Mesodermal cell (in vitro differentiated cells): ENCODE results near the gene IL34.

ENCODE experiments used
- H3K27ac ChIP-seq: 2 replicates; pipeline ENCODE4 v1.7.0; 2013; ENCODE audit warnings: mild to moderate bottlenecking, low read depth, low read length, moderate library complexity; ENCODE audit not compliant: severe bottlenecking
- H3K36me3 ChIP-seq: 2 replicates; pipeline ENCODE4 v1.7.1; 2013; ENCODE audit warnings: mild to moderate bottlenecking, low read length, moderate library complexity; ENCODE audit not compliant: control insufficient read depth, insufficient read depth
- H3K4me1 ChIP-seq: one replicate; pipeline ENCODE4 v1.7.1; 2013; ENCODE audit warnings: mild to moderate bottlenecking, low read length; ENCODE audit not compliant: insufficient read depth, control insufficient read depth, poor library complexity, severe bottlenecking
- H3K4me3 ChIP-seq: 2 replicates; pipeline ENCODE4 v1.7.0; 2013; ENCODE audit warnings: low read length, control low read depth, mild to moderate bottlenecking; ENCODE audit not compliant: insufficient read depth, poor library complexity, severe bottlenecking; ENCODE audit errors: extremely low read depth
- H3K9me3 ChIP-seq: 2 replicates; pipeline ENCODE4 v1.7.1; 2013; ENCODE audit warnings: mild to moderate bottlenecking, low read length, moderate library complexity; ENCODE audit not compliant: control insufficient read depth
- WGBS, 2 experiments: methylation state at CpG; one replicate each; pipeline ENCODE4 v1.1.5; 2013; ENCODE audit warnings: missing lambda C conversion rate in 2 of 2; ENCODE audit not compliant: insufficient coverage in 2 of 2; 5-methylcytosine and 5-hydroxymethylcytosine counted together

IL34 gene

DNA sequence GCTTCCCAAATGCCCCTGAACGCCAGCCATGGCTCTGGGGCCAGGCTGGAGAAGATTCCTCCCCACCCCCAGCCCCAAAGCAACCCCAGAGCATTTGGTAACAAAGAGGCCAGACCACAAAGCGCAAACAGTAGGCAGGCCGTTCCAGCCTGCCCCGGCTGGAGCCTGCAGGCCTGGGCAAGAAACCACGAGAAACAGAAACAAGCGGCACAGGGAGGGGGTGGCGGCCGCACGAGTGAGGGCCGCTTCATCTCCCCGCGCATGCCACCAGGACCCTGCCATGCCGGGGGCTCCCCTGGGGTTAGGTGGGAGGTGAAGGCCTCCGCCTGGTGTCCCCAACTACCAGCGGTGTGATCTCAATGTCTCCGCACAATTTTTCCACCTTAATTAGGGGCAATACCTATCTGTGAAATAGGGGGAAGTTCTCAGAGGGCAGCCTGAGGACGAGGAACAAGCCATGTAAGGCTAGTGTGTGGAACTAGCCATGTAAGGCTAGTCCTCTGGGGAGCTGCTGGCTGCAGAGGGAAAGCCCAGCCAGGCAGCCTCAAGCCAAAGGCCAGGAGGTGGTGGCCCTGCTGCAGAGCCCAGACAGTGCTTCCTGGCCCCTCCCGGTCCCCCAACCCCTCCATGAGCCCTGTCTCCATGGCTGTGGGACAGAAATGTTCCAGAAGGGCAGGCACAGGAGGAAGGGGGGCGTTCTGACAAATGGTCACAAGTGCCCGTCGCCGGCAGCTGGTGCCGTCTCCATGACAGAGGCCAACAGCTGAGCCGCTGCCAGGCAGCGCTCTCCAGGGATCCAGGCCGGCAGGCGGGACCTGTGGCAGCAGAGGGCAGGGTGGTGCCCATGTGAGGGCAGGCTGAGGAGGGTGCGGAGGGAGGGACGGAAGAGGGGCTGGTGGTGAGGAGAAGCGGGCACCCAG is 54.0 kb downstream of the IL34 start:
- H3K36me3 ChIP-seq = peaks cover 15% of the 10 kb centered on the region
- H3K4me1 ChIP-seq = peaks cover 65% of the 10 kb centered on the region
- H3K4me3 ChIP-seq = no peak overlapping the region
- H3K9me3 ChIP-seq = no peaks in the 10 kb centered on the region
- no peak overlapping the region for H3K27ac ChIP-seq
- 90 to 91% methylated on average over 27 to 30 of the region's 30 CpGs for WGBS, 2 experiments

DNA sequence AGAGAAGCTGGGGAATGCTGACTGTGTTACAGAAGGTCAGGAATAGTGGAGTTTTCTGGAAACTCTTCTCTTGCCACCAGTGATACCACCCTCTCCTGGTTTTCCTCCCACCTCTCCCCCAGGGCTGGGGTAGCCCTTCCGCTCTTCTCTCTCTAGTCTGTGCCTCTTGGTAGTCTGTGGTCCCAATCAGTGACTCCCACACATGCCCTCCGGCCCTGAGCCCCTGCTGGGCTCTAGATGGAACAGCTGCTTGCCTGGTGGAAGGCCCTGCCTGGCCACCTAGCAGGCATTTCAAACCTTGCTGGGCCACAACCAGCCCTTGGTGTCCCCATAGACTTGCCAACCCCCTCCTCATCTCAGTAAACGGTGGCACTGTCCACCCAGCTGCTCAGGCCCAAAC is 54.7 kb downstream of the IL34 start:
- no peaks in the 10 kb centered on the region for H3K9me3 ChIP-seq
- 87 to 95% methylated on average over 3 of the region's 3 CpGs for WGBS, 2 experiments
- peaks cover 15% of the 10 kb centered on the region for H3K36me3 ChIP-seq
- H3K27ac ChIP-seq = no peak overlapping the region
- peaks cover 61% of the 10 kb centered on the region for H3K4me1 ChIP-seq
- no peak overlapping the region for H3K4me3 ChIP-seq

DNA sequence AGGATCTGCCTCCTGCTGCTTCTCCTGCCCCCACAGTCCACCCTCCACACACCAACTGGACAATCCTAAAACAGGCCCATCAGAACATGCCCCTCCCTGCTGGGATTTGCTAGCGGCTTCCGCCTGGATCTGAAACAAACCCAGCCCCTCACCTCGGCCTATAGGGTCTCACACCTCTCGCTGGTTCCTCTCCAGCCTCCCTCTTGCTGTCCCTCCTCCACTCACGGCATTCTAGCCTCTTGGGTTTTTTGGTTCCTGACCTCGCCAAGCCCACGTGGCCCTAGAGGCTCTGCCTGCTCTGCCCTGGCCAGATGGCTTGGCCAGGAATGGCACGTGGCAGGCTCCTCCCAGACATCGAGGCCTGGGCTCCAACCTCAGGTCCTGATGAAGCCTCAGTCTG is 55.2 kb downstream of the IL34 start:
- peaks cover 15% of the 10 kb centered on the region for H3K36me3 ChIP-seq
- no peak overlapping the region for H3K4me3 ChIP-seq
- no peak overlapping the region for H3K27ac ChIP-seq
- H3K4me1 ChIP-seq = peaks cover 59% of the 10 kb centered on the region
- no peaks in the 10 kb centered on the region for H3K9me3 ChIP-seq
- WGBS, 2 experiments = 97 to 99% methylated on average over 9 of the region's 9 CpGs

DNA sequence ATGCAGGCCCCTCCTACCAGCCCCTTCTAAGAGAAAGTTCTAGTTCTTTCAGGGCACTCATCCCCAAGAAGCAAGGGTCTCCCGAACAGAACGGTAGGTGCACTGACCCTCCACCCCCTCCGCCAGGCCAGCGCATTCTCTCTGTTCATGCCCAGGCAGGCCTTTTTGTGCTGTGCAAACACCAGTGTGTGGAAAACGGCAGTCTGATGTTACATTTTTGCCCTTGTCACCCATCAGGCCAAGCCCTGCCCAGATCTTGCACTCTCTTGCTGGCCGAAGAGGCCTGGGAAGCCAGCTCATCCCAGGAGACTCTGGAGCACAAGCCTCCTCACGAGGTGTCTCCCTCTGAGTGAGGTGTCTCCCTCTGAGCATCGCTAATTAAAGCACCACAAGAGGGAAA is 55.6 kb downstream of the IL34 start:
- no peak overlapping the region for H3K4me3 ChIP-seq
- H3K4me1 ChIP-seq = peaks cover 57% of the 10 kb centered on the region
- WGBS, 2 experiments = 91 to 96% methylated on average over 8 of the region's 8 CpGs
- no peaks in the 10 kb centered on the region for H3K9me3 ChIP-seq
- no peak overlapping the region for H3K27ac ChIP-seq
- peaks cover 15% of the 10 kb centered on the region for H3K36me3 ChIP-seq

DNA sequence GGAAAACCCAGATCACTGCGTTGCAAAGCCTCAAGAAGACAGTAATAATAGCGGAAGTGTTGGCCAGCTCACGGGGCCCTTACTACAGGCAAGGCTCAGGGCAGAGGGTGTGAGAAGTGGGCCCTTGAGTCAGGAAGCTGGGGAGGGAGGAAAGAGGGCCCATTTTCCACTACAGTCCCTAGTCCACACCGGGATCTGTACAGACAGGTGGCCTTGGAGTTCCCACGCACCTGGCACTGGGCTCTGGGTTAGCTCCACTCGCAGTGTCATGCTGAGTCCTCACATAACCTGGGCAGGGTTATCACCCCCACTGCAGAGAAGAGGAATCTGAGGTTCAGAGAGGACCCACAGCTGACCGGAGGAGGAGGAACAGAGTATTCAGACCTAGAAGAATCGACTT is 56.3 kb downstream of the IL34 start:
- peaks cover 57% of the 10 kb centered on the region for H3K4me1 ChIP-seq
- peaks cover 15% of the 10 kb centered on the region for H3K36me3 ChIP-seq
- no peak overlapping the region for H3K4me3 ChIP-seq
- 89 to 96% methylated on average over 4 to 8 of the region's 8 CpGs for WGBS, 2 experiments
- H3K27ac ChIP-seq = peak overlapping the region; percentile 83
- H3K9me3 ChIP-seq = no peaks in the 10 kb centered on the region

DNA sequence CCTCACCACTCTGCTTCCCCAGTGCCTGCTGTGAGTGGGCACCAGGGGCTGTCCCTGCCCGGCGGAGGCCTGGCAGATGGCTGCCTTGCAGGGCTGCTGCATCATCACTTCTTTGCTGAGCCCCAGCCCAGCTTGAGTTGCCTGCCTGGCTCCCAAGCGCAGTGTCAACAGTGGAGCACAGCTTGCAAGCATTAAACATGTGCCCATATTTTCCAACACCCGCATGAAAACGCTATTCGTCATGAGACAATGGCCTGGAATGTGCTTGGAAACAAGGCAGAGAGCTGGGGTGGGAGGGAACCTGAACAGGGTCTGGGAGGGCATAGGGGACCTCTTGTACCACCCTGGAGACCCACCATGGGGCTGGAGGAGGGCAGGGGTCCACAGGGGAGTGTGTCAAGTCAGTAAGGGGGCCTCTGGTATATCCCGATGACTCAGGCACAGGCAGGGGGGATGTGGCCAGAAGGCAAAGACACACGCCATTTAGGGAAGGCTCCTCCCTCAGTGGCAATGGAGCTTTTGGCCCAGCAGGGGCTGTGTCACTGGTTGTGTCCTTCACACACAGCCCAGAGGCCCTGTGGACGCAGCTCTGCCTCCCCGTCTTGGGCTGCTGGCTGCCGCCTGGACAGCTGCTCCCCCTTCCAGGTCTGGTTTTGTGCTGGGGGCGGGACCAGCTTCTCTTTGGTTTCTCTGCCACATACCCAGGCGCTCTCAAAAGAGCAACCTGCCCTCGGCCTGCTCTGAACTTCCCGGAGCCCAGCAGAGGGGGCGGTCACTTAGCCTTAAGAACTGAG is 56.9 kb downstream of the IL34 start:
- Histone ChIP-seq H3K4me1 (peaks cover 57% of the 10 kb centered on the region), H3K9me3 (no peaks in the 10 kb centered on the region), H3K4me3 (no peak overlapping the region), H3K36me3 (peaks cover 12% of the 10 kb centered on the region), H3K27ac (peak overlapping the region; percentile 83)
- 59 to 63% methylated on average over 13 to 16 of the region's 16 CpGs for WGBS, 2 experiments

DNA sequence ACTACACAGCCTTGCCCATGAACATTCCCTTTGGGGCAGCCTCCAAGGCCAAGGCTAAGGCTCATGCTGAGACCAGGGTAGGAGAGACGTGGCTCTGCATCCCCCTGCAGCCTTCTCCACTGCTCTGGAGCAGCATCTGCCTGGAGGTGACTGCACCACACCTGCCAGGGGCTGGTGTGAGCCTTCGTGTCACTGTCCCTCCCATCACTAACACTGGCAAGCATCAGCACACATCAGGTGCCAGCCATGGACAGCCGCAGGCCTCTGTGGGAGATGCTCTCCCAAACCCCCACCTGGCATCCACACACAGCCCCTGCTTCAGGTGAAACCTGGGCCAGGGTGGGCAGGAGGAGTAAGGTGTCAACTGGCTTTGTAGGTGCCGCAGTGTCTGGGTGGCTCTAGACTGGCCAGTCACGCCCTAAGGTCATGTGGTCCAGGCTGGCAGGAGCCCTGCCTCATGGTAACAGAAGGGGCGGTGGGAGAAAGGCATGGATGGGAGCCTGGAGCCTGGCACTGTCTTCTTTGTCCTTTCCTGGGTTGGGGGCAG is 57.5 kb downstream of the IL34 start:
- 83 to 85% methylated on average over 4 of the region's 6 CpGs for WGBS, 2 experiments
- no peak overlapping the region for H3K4me3 ChIP-seq
- peak overlapping the region; percentile 83 for H3K27ac ChIP-seq
- peaks cover 61% of the 10 kb centered on the region for H3K4me1 ChIP-seq
- H3K9me3 ChIP-seq = no peaks in the 10 kb centered on the region
- H3K36me3 ChIP-seq = peaks cover 7% of the 10 kb centered on the region

DNA sequence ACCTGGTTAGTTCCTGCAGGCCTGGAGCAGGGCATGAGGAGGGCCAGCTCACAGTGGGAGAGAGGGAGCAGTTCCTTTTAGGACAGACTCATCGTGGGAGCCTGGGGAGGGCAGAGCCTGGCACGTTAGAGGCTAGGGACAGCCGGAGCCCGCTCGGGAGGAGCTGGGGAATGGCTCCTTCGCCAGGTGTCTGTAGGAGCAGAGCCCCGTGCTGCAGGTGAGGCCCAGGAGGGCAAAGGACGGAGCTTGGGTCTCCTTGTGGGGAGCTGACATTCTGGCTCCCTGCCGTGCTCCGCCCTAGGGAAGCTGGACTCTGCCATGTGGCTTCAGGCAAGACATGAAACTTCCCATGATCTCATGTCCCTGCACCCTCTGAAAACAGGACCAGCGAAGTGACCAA is 58.2 kb downstream of the IL34 start:
- 90 to 97% methylated on average over 10 of the region's 11 CpGs for WGBS, 2 experiments
- H3K4me1 ChIP-seq = peaks cover 61% of the 10 kb centered on the region
- H3K27ac ChIP-seq = no peak overlapping the region

DNA sequence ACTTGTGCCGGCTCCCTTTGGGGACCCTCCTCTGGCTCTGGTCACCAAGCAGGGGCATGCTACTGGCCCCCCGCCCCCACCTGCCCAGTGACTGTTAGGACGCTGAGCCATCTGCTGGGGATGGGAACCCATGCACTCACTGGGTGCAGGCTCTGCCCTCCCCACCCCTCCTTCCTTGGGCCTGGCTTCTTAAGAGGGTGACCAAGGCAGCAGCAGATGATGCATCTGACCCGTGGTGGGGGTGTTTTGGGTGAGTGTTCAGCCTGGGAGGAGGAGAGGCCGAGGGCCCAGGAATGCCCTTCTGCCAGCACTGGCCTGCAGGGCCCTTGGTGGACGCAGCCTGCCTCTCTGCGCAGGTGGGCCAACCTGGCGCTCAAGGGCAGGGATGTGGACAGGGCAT is 58.7 kb downstream of the IL34 start:
- Histone ChIP-seq H3K4me1 (peaks cover 61% of the 10 kb centered on the region), H3K36me3 (no peaks in the 10 kb centered on the region), H3K9me3 (no peaks in the 10 kb centered on the region), H3K4me3 (no peak overlapping the region), H3K27ac (no peak overlapping the region)
- WGBS, 2 experiments = 95 to 100% methylated on average over 4 to 7 of the region's 8 CpGs

More for the DNA sequence above, 58.2 kb downstream of the IL34 start:
- Histone ChIP-seq H3K36me3 (peaks cover under 1% of the 10 kb centered on the region), H3K4me3 (no peak overlapping the region), H3K9me3 (no peaks in the 10 kb centered on the region)

DNA sequence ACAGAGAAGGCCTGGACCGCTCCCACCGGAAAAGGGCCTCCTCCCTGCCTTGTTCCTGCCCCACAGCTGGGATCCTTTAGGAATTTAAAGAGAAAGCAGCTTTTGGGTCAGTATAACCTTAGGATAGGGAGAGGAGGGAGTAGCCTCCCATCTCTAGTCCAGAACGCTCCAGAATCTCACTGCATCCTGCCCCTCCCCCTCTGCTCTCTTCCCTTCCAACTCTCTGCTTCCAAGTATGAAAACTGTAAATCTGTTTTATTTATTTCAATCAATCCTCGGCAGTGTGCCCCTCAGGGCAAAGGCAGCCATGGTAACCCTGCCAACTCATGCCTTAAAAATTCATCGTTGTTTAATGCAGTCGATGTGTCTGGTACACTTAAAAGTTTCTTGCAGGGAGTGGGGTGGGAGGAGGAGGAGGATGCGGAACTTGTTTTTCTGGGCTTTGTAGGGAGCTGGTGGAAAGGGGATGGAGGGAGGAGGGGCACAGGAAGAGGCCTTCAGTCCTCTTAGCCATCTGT is 60.6 kb downstream of the IL34 start:
- H3K4me3 ChIP-seq = no peak overlapping the region
- no peaks in the 10 kb centered on the region for H3K9me3 ChIP-seq
- peaks cover 52% of the 10 kb centered on the region for H3K4me1 ChIP-seq
- 84 to 93% methylated on average over 5 to 6 of the region's 7 CpGs for WGBS, 2 experiments
- H3K27ac ChIP-seq = no peak overlapping the region
- no peaks in the 10 kb centered on the region for H3K36me3 ChIP-seq
